B cell (primary cell): ENCODE results near the gene SHFL.

Source experiments
- CTCF ChIP-seq: fragments of 200-600 bp; IDR thresholded peaks from one replicate; pipeline ENCODE4 v1.8.0; 2022; ENCODE audit warnings: antibody characterized with exemption, mild to moderate bottlenecking
- EZH2 ChIP-seq: IDR thresholded peaks from 2 replicates; pipeline ENCODE4 v1.6.1; 2012; ENCODE audit warnings: borderline replicate concordance, low read depth, mild to moderate bottlenecking, moderate library complexity, low read length; ENCODE audit not compliant: insufficient read depth, poor library complexity, severe bottlenecking

DNA sequence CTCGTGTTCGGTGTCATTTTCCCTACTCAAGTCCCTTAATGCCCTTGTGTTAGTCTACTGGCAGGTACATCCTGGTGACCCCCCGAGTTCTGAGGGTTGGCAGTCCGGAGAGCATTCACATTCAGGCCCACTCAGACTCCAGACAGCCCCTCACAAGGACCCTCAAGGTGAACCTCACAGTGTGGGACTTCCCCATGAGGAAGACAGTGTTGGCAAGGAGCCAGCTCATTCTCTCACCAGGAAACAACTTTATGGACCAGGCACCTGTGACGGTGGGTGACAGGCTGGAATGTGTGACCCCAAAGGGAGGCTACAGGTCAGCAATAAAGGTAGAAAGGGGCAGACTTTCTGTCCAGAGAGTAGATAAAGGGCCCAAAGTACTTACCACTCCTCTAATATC lies 48.3 kb upstream of the SHFL start:
- TF ChIP-seq CTCF: no peak
- TF ChIP-seq EZH2: no peak
